OCI-LY3 (cell line): ENCODE results near the gene TBC1D8.
A peak's percentile ranks its signal among the peaks of the same experiment; 100 is the strongest.

Experiments
- H2AFZ ChIP-seq: fragments of 200-600, 300-600 bp; shearing (Covaris generic); 2 replicates; pipeline ENCODE4 v1.6.0; 2014; ENCODE audit warnings: antibody characterized with exemption, low read depth, low read length
- H3K27ac ChIP-seq: fragments of 200-600, 300-600 bp; sonication (generic); 2 replicates; pipeline ENCODE4 v1.5.1; 2014; ENCODE audit warnings: mild to moderate bottlenecking, low read length, moderate library complexity, mixed read lengths
- H3K27me3 ChIP-seq: fragments of 200-600, 300-600 bp; sonication (generic); 2 replicates; pipeline ENCODE4 v1.6.1; 2014; ENCODE audit warnings: low read depth, low read length, mixed read lengths
- H3K36me3 ChIP-seq: fragments of 200-600, 300-600 bp; sonication (generic); replicated peaks from 2 replicates; pipeline ENCODE3; 2014; ENCODE audit warnings: low read depth, low read length, mixed read lengths
- H3K4me1 ChIP-seq: fragments of 300-600, 200-600 bp; sonication (generic); 2 replicates; pipeline ENCODE4 v1.6.1; 2014; ENCODE audit warnings: low read length, mixed read lengths
- H3K4me2 ChIP-seq: fragments of 200-600, 300-600 bp; sonication (generic); 2 replicates; pipeline ENCODE4 v1.6.1; 2014; ENCODE audit warnings: low read length, mixed read lengths
- H3K4me3 ChIP-seq: fragments of 300-600, 200-600 bp; sonication (generic); 2 replicates; pipeline ENCODE4 v1.5.1; 2014; ENCODE audit warnings: antibody characterized with exemption, mild to moderate bottlenecking, low read length, moderate library complexity
- H3K79me2 ChIP-seq: fragments of 300-600, 200-600 bp; shearing (Covaris generic); 2 replicates; pipeline ENCODE4 v1.6.1; 2014; ENCODE audit warnings: mild to moderate bottlenecking, low read length, mixed read lengths
- H3K9ac ChIP-seq: fragments of 300-600, 200-600 bp; shearing (Covaris generic); 2 replicates; pipeline ENCODE4 v1.6.0; 2014; ENCODE audit warnings: mild to moderate bottlenecking, low read length, moderate library complexity
- H3K9me3 ChIP-seq: fragments of 200-600, 300-600 bp; shearing (Covaris generic); 2 replicates; pipeline ENCODE4 v1.6.1; 2014; ENCODE audit warnings: low read length, mixed read lengths; ENCODE audit not compliant: insufficient read depth
- H4K20me1 ChIP-seq: fragments of 200-600, 300-600 bp; sonication (generic); 2 replicates; pipeline ENCODE4 v1.6.1; 2016; ENCODE audit warnings: low read length, mixed read lengths; ENCODE audit not compliant: insufficient read depth
- CTCF ChIP-seq: fragments of 200-600, 300-600 bp; sonication (generic); IDR thresholded peaks from 2 replicates; pipeline ENCODE4 v1.5.1; 2014; ENCODE audit warnings: antibody characterized with exemption, low read length, low read depth
- EZH2phosphoT487 ChIP-seq: fragments of 200-600 bp; shearing (Covaris generic); IDR thresholded peaks from 2 replicates; pipeline ENCODE4 v1.6.1; 2018; ENCODE audit warnings: antibody characterized with exemption, mixed run types, low read depth

The TBC1D8 gene

GRCh38 chr2:101150306-101151145, 656 bp downstream of the TBC1D8 start:
- 0 out of 2 replicates have a peak overlapping the region, but pooled peaks have one; percentile 29 for H2AFZ ChIP-seq
- H3K36me3 ChIP-seq, result no peaks in the 10 kb centered on the region
- no peaks in the 10 kb centered on the region for H3K9me3 ChIP-seq
- H3K27me3 ChIP-seq, result peaks cover 84% of the 10 kb centered on the region
- TF ChIP-seq EZH2phosphoT487 (no peak), CTCF (peak; percentile 15; the same call in 1 of the 2 replicates)
- H3K4me2 ChIP-seq, result peak overlapping the region; percentile 97
- peak overlapping the region; percentile 86 for H3K4me3 ChIP-seq
- H3K9ac ChIP-seq, result peak overlapping the region; percentile 57
- H4K20me1 ChIP-seq, result no peaks in the 10 kb centered on the region
- no peak overlapping the region for H3K27ac ChIP-seq
- no peaks in the 10 kb centered on the region for H3K79me2 ChIP-seq
- peaks cover 17% of the 10 kb centered on the region for H3K4me1 ChIP-seq

GRCh38 chr2:101149241-101150192, 1.7 kb downstream of the TBC1D8 start:
- peak overlapping the region; percentile 97 for H3K4me2 ChIP-seq
- H3K9ac ChIP-seq, result no peak overlapping the region
- H4K20me1 ChIP-seq, result no peaks in the 10 kb centered on the region
- no peaks in the 10 kb centered on the region for H3K79me2 ChIP-seq
- no peaks in the 10 kb centered on the region for H3K36me3 ChIP-seq
- no peak for TF ChIP-seq EZH2phosphoT487
- H3K27me3 ChIP-seq, result peaks cover 85% of the 10 kb centered on the region
- H3K4me3 ChIP-seq, result peak overlapping the region; percentile 86
- no peak overlapping the region for H3K27ac ChIP-seq
- peaks cover 17% of the 10 kb centered on the region for H3K4me1 ChIP-seq
- H3K9me3 ChIP-seq, result no peaks in the 10 kb centered on the region
- no peak overlapping the region for H2AFZ ChIP-seq

- Histone ChIP-seq H3K79me2 (no peaks in the 10 kb centered on the region), H3K36me3 (no peaks in the 10 kb centered on the region), H3K27me3 (peaks cover 78% of the 10 kb centered on the region), H4K20me1 (no peaks in the 10 kb centered on the region), H3K9me3 (no peaks in the 10 kb centered on the region), H3K4me1 (peaks cover 17% of the 10 kb centered on the region), H3K9ac (no peak overlapping the region), H3K4me3 (no peak overlapping the region), H3K4me2 (no peak overlapping the region), H2AFZ (no peak overlapping the region), H3K27ac (no peak overlapping the region)
- TF ChIP-seq CTCF (no peak), EZH2phosphoT487 (no peak)
Measured at GRCh38 chr2:101148777-101149176, 2.4 kb downstream of the TBC1D8 start.

- Histone ChIP-seq H4K20me1 (no peaks in the 10 kb centered on the region), H3K4me3 (no peak overlapping the region), H3K4me1 (peaks cover 17% of the 10 kb centered on the region), H3K4me2 (no peak overlapping the region), H3K27me3 (peaks cover 70% of the 10 kb centered on the region), H3K79me2 (no peaks in the 10 kb centered on the region), H3K36me3 (no peaks in the 10 kb centered on the region), H3K9me3 (no peaks in the 10 kb centered on the region), H3K9ac (no peak overlapping the region), H2AFZ (no peak overlapping the region), H3K27ac (no peak overlapping the region)
- TF ChIP-seq CTCF, result no peak
- no peak for TF ChIP-seq EZH2phosphoT487
Measured at GRCh38 chr2:101147971-101148370, 3.2 kb downstream of the TBC1D8 start.
